Large intestine (tissue), 3 donors: Measurements from ENCODE around the gene KAZN. TPM values are rescaled to one million over a fixed set of nuclear protein-coding genes. Genes with fewer than 3 reads are reported as not detected.

Experiments
- DNase-seq, 2 donors: peaks; one replicate each; pipeline versions ENCODE4 v3.0.0 to v3.0.0-alpha.2; 2013
- H3K27ac ChIP-seq: one replicate; pipeline ENCODE4 v1.5.1; 2013; ENCODE audit warnings: low read length
- H3K27me3 ChIP-seq: 2 replicates; pipeline ENCODE4 v1.6.1; 2013; ENCODE audit warnings: low read length; ENCODE audit not compliant: control insufficient read depth, insufficient read depth
- H3K36me3 ChIP-seq: 2 replicates; pipeline ENCODE4 v1.6.1; 2013; ENCODE audit warnings: low read length; ENCODE audit not compliant: control insufficient read depth, insufficient read depth
- H3K4me1 ChIP-seq: one replicate; pipeline ENCODE4 v1.6.1; 2013; ENCODE audit warnings: low read length; ENCODE audit not compliant: control insufficient read depth, insufficient read depth
- H3K4me3 ChIP-seq: one replicate; pipeline ENCODE4 v1.5.1; 2013; ENCODE audit warnings: low read length
- H3K9me3 ChIP-seq: one replicate; pipeline ENCODE4 v1.6.1; 2013; ENCODE audit warnings: mild to moderate bottlenecking, low read depth, low read length, moderate library complexity; ENCODE audit not compliant: control insufficient read depth
- WGBS: methylation state at CpG from one replicate; pipeline ENCODE4 v1.1.5; 2013; ENCODE audit warnings: low lambda C conversion rate; ENCODE audit not compliant: insufficient coverage; 5-methylcytosine and 5-hydroxymethylcytosine counted together
- polyA plus RNA-seq: library from polyadenylated mRNA; unstranded; fragments of 120-200 nt; gene quantifications from one replicate; pipeline ENCODE4 v1.2.1, GENCODE V29; 2013

Gene KAZN
- polyA plus RNA-seq, 1 donor, result 30.4 TPM

- Histone ChIP-seq H3K4me1 (no peaks in the 10 kb centered on the region), H3K9me3 (no peaks in the 10 kb centered on the region), H3K27ac (no peak overlapping the region), H3K36me3 (no peaks in the 10 kb centered on the region), H3K4me3 (no peak overlapping the region), H3K27me3 (no peaks in the 10 kb centered on the region)
- no peak for DNase-seq
- WGBS, result no CpG with 5 or more reads among the region's 2 CpGs
These were observed 412.7 kb downstream of the KAZN start for GRCh38 chr1:15011160-15011559.

GRCh38 chr1:15011661-15012060, 413.2 kb downstream of the KAZN start:
- no peaks in the 10 kb centered on the region for H3K4me1 ChIP-seq
- no CpG with 5 or more reads among the region's 8 CpGs for WGBS

GRCh38 chr1:15012822-15013221, 414.3 kb downstream of the KAZN start:
- DNase-seq, result no peak
- no CpG with 5 or more reads among the region's 8 CpGs for WGBS
- no peaks in the 10 kb centered on the region for H3K27me3 ChIP-seq

More at GRCh38 chr1:15011661-15012060, 413.2 kb downstream of the KAZN start:
- no peaks in the 10 kb centered on the region for H3K9me3 ChIP-seq
- no peak overlapping the region for H3K27ac ChIP-seq
- no peak for DNase-seq
- H3K27me3 ChIP-seq, result no peaks in the 10 kb centered on the region
- H3K36me3 ChIP-seq, result no peaks in the 10 kb centered on the region
- no peak overlapping the region for H3K4me3 ChIP-seq

GRCh38 chr1:15013767-15014166, 415.3 kb downstream of the KAZN start:
- no peaks in the 10 kb centered on the region for H3K27me3 ChIP-seq
- H3K9me3 ChIP-seq, result no peaks in the 10 kb centered on the region
- whole genome bisulfite sequencing, result no CpG with 5 or more reads among the region's 8 CpGs
- H3K36me3 ChIP-seq, result no peaks in the 10 kb centered on the region
- DNase-seq, result no peak
- no peaks in the 10 kb centered on the region for H3K4me1 ChIP-seq
- no peak overlapping the region for H3K4me3 ChIP-seq
- no peak overlapping the region for H3K27ac ChIP-seq

More at GRCh38 chr1:15012822-15013221, 414.3 kb downstream of the KAZN start:
- H3K9me3 ChIP-seq, result no peaks in the 10 kb centered on the region
- no peak overlapping the region for H3K4me3 ChIP-seq
- no peaks in the 10 kb centered on the region for H3K36me3 ChIP-seq
- H3K27ac ChIP-seq, result no peak overlapping the region
- H3K4me1 ChIP-seq, result no peaks in the 10 kb centered on the region

- Histone ChIP-seq H3K27me3 (no peaks in the 10 kb centered on the region), H3K36me3 (no peaks in the 10 kb centered on the region), H3K4me1 (no peaks in the 10 kb centered on the region), H3K4me3 (no peak overlapping the region), H3K27ac (no peak overlapping the region), H3K9me3 (no peaks in the 10 kb centered on the region)
- WGBS, result no CpG with 5 or more reads among the region's 10 CpGs
- no peak for DNase-seq
These were observed 416.0 kb downstream of the KAZN start for GRCh38 chr1:15014516-15014915.

- DNase-seq, result no peak
- Histone ChIP-seq H3K9me3 (no peaks in the 10 kb centered on the region), H3K27me3 (no peaks in the 10 kb centered on the region), H3K27ac (no peak overlapping the region), H3K4me3 (no peak overlapping the region), H3K4me1 (peaks cover 8% of the 10 kb centered on the region), H3K36me3 (no peaks in the 10 kb centered on the region)
- 90% methylated on average over 2 of the region's 9 CpGs for WGBS
These were observed 417.5 kb downstream of the KAZN start for GRCh38 chr1:15016001-15016400.

GRCh38 chr1:15016526-15016925, 418.0 kb downstream of the KAZN start:
- Histone ChIP-seq H3K36me3 (no peaks in the 10 kb centered on the region), H3K4me1 (peaks cover 14% of the 10 kb centered on the region), H3K27ac (no peak overlapping the region), H3K9me3 (no peaks in the 10 kb centered on the region), H3K4me3 (no peak overlapping the region), H3K27me3 (no peaks in the 10 kb centered on the region)
- 100% methylated on average over 1 of the region's 10 CpGs for WGBS
- no peak for DNase-seq

- H3K27ac ChIP-seq, result no peak overlapping the region
- H3K4me3 ChIP-seq, result no peak overlapping the region
- no peaks in the 10 kb centered on the region for H3K27me3 ChIP-seq
- peak; percentile 48 to 71 for DNase-seq
- H3K9me3 ChIP-seq, result no peaks in the 10 kb centered on the region
- no CpG with 5 or more reads among the region's 7 CpGs for WGBS
- H3K4me1 ChIP-seq, result peaks cover 20% of the 10 kb centered on the region
- H3K36me3 ChIP-seq, result no peaks in the 10 kb centered on the region
These were observed 418.6 kb downstream of the KAZN start for GRCh38 chr1:15017120-15017519.

- no peak for DNase-seq
- Histone ChIP-seq H3K27me3 (no peaks in the 10 kb centered on the region), H3K36me3 (no peaks in the 10 kb centered on the region), H3K4me1 (peaks cover 23% of the 10 kb centered on the region), H3K4me3 (no peak overlapping the region), H3K9me3 (no peaks in the 10 kb centered on the region), H3K27ac (no peak overlapping the region)
- WGBS, result 100% methylated on average over 1 of the region's 4 CpGs
These were observed 420.3 kb downstream of the KAZN start for GRCh38 chr1:15018767-15019166.

- Histone ChIP-seq H3K4me3 (no peak overlapping the region), H3K4me1 (peaks cover 37% of the 10 kb centered on the region), H3K9me3 (no peaks in the 10 kb centered on the region), H3K27ac (peak overlapping the region; percentile 82), H3K36me3 (no peaks in the 10 kb centered on the region), H3K27me3 (no peaks in the 10 kb centered on the region)
- peak; percentile 72 to 88 for DNase-seq
- no CpG with 5 or more reads among the region's 18 CpGs for WGBS
These were observed 422.7 kb downstream of the KAZN start for GRCh38 chr1:15020943-15021745.

GRCh38 chr1:15022048-15022447, 423.6 kb downstream of the KAZN start:
- Histone ChIP-seq H3K4me1 (peaks cover 41% of the 10 kb centered on the region), H3K27me3 (no peaks in the 10 kb centered on the region), H3K4me3 (no peak overlapping the region), H3K36me3 (no peaks in the 10 kb centered on the region), H3K27ac (peak overlapping the region; percentile 82), H3K9me3 (no peaks in the 10 kb centered on the region)
- no CpG with 5 or more reads among the region's 10 CpGs for WGBS
- no peak for DNase-seq
